T follicular helper cell (primary cell): ENCODE measurements around the gene TTC21B.

Experiments used
- DNase-seq: peaks from one replicate; pipeline ENCODE4 v3.0.0-alpha.2; 2020; ENCODE audit warnings: low read depth

TTC21B gene

DNA sequence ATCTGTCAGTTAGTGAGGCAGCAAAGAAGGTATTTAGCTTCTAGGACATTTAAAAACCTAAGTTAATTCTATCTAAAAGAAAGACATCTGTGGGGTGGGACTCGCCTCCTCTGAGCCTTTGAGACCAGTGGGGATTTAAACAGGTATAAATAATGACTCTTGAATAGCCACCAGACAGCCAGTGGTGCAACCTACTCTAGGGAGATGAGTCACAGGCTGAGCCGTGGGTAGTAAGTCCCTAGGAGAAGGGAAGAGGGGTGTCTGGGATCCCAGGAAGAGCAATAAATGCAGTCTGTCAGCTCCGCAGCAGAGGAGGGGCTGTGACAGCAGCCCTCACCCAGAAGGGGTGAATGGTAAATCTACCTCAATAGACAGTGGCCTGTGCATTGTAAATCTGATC, 116.5 kb downstream of the TTC21B start:
- no peak for DNase-seq

DNA sequence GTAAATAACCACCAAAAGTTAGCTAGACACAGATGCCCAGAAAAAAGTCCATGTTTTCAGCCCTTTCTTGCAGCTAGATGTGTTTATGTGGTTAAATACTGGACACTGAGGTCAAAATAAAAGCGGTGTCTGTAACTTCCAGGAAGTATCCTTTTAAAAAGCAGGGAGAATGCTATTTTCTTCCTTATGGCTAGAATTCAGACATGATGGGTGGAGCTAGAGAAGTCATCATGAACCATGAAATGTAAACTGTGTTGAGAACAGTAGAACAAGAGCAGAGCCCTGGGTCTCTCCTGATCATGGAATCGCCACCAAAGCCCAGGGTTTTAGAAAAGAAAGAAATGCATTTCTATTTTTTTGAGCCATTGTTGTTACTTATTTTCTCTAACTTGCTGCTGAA, 118.2 kb downstream of the TTC21B start:
- no peak for DNase-seq

DNA sequence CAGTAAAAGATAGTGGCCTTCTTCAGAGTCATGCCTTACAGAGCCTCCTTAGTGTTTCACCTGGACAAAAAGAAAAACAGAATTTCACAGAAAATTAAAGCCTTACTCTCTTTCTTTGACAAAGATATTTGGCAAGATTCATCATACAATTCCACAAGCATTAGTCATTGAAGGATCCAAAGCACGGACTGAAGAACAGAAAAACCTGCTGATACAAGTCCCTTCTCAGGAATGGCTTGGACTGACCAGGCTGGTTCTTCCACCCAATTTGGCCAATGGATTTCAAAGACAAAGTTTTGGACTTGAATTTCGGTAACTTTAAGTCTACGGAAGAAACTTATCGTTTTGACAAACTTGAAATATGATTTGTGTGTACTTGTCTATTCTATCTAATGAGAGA, 120.4 kb downstream of the TTC21B start:
- no peak for DNase-seq

DNA sequence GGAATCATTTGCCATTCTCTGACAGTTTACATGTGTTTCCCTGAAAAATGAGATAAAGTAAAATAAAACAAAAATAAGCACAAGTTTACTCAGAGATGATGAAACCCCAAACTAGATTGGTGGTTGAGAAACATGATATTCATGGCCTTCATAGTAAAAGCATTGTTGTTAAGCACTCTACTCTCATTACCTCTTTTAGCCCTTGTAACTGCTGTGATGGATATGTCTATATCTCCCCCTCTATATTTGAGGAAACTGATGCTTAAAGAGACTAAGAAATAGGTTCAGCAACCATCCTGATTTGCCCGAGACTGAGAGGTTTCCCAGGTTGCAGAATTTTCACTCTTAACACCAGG, 125.7 kb downstream of the TTC21B start:
- DNase-seq = no peak

DNA sequence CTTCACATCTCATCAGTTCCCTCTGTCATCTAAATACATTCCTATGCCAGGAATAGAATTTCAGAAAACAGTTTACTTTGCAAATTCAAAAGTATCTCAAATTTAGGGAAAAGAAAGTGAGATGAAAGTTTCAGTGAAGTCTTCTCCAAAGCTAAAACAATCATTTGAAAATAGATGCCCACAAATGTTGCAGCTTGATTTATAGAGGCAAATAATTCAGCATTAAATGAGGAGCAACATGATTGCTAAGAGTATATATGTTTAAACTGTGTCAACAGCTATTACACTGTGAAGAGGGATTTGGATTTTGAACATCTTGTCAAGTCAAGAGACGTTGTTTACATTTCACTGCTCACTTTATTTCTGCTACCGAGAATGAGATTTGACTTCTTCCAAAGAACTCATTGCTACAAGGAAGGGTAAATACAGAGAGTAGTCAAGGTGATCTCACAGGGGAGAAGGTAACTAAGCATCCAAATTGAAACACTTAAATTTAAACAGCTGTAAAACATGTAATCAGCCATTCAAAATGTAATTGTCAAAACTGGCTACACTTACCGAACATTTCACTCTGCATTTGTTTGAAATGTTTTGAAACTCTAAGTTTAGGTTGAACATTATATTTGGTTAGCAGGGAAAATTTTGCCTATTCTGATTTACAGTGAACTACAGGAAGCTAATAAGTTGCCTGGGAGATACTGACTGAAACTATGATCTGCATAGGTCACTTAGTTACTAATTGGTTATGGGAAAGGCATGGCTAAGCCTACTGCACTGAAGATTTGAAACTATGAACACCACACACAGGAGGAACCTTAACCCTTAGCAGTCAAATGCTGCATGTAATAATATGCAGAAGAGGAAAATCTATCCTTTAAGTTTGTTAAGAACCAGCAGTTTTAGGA, 126.3 kb downstream of the TTC21B start:
- DNase-seq = no peak

DNA sequence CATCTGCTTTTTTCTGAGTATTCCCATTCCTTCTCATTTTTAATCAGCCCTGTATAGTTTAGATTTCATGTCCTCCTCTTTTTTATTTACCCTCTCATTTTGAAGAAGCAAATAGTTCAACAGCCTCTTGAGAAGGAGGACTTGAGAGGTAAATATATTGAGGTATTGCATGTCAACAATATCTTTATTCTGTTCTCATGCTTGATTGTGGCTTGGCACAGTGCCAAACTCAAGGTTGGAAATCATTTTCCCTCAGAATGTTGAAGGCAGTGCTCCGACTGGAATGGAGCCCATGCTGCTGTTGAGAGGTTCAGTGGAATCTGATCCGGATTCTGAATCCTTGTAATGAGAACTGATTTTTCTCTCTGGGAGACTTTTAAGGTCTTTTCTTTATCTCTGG, 128.5 kb downstream of the TTC21B start:
- DNase-seq = no peak
